Neural cell (in vitro differentiated cells): ENCODE results near the gene MAPK8IP3. TPM values are rescaled to one million over a fixed set of nuclear protein-coding genes. Genes with fewer than 3 reads are reported as not detected.

Source experiments
- H2AFZ ChIP-seq: fragments of 200-600, 300-800 bp; sonication (generic), shearing (Covaris generic); 2 replicates; pipeline ENCODE4 v1.6.0; 2014; ENCODE audit warnings: low read depth, mild to moderate bottlenecking, antibody characterized with exemption, low read length, moderate library complexity
- H3F3A ChIP-seq: fragments of 200-600 bp; shearing (Covaris generic); 2 replicates; pipeline ENCODE4 v1.6.1; 2016; ENCODE audit warnings: mild to moderate bottlenecking, moderate library complexity, mixed read lengths, antibody characterized with exemption, low read length; ENCODE audit not compliant: insufficient read depth, poor library complexity, severe bottlenecking
- H3K27ac ChIP-seq: fragments of 200-600, 300-800 bp; sonication (generic), shearing (Covaris generic); 2 replicates; pipeline ENCODE4 v1.5.1; 2014; ENCODE audit warnings: mild to moderate bottlenecking, low read length, moderate library complexity
- H3K27me3 ChIP-seq: fragments of 300-800, 200-600 bp; sonication (generic), shearing (Covaris generic); 2 replicates; pipeline ENCODE4 v1.6.0; 2014; ENCODE audit warnings: mild to moderate bottlenecking, low read depth, low read length, moderate library complexity; ENCODE audit not compliant: insufficient read depth
- H3K36me3 ChIP-seq: fragments of 300-800, 200-600 bp; sonication (generic), shearing (Covaris generic); 2 replicates; pipeline ENCODE4 v1.5.1; 2014; ENCODE audit warnings: mild to moderate bottlenecking, antibody characterized with exemption, low read length, moderate library complexity; ENCODE audit not compliant: insufficient read depth
- H3K4me2 ChIP-seq: fragments of 300-800, 200-600 bp; sonication (generic), shearing (Covaris generic); 2 replicates; pipeline ENCODE4 v1.6.0; 2014; ENCODE audit warnings: mild to moderate bottlenecking, low read length
- H3K4me3 ChIP-seq: fragments of 300-800, 200-600 bp; sonication (generic), shearing (Covaris generic); 2 replicates; pipeline ENCODE4 v1.5.1; 2014; ENCODE audit warnings: mild to moderate bottlenecking, low read length, moderate library complexity
- H3K79me2 ChIP-seq: fragments of 200-600 bp; shearing (Covaris generic); replicated peaks from 2 replicates; pipeline ENCODE4 v1.6.0; 2014; ENCODE audit warnings: mild to moderate bottlenecking, low read length, moderate library complexity; ENCODE audit not compliant: insufficient read depth
- H3K9ac ChIP-seq: fragments of 300-800, 200-600 bp; sonication (generic), shearing (Covaris generic); 2 replicates; pipeline ENCODE4 v1.6.1; 2016; ENCODE audit warnings: mild to moderate bottlenecking, low read length, mixed read lengths
- H3K9me2 ChIP-seq: fragments of 200-600 bp; shearing (Covaris generic); 2 replicates; pipeline ENCODE4 v1.6.1; 2016; ENCODE audit warnings: mild to moderate bottlenecking, low read length, mixed read lengths; ENCODE audit not compliant: insufficient read depth
- H3K9me3 ChIP-seq: fragments of 200-600, 300-800 bp; sonication (generic), shearing (Covaris generic); 2 replicates; pipeline ENCODE4 v1.6.1; 2016; ENCODE audit warnings: mild to moderate bottlenecking, mixed run types, low read length, moderate library complexity, mixed read lengths
- H4K20me1 ChIP-seq: fragments of 200-600 bp; shearing (Covaris generic); 2 replicates; pipeline ENCODE4 v1.6.1; 2016; ENCODE audit warnings: mild to moderate bottlenecking, mixed run types; ENCODE audit not compliant: insufficient read depth
- CTCF ChIP-seq: fragments of 450-650 bp; IDR thresholded peaks from 2 replicates; pipeline ENCODE4 v1.5.1; 2014; ENCODE audit warnings: antibody characterized with exemption, mild to moderate bottlenecking, moderate library complexity; ENCODE audit not compliant: poor library complexity, severe bottlenecking
- EP300 ChIP-seq: fragments of 450-650 bp; conservative IDR thresholded peaks from 2 replicates; pipeline ENCODE4 v1.6.1; 2014; ENCODE audit warnings: antibody characterized with exemption, mild to moderate bottlenecking, moderate library complexity; ENCODE audit not compliant: poor library complexity, severe bottlenecking
- EZH2 ChIP-seq: fragments of 200-600, 300-800 bp; shearing (Covaris generic), sonication (generic); IDR thresholded peaks from 2 replicates; pipeline ENCODE4 v1.6.1; 2014; ENCODE audit warnings: antibody characterized with exemption, low read length, borderline replicate concordance, mild to moderate bottlenecking; ENCODE audit not compliant: insufficient read depth, poor library complexity, severe bottlenecking
- MXI1 ChIP-seq: fragments of 450-650 bp; conservative IDR thresholded peaks from 2 replicates; pipeline ENCODE4 v1.6.1; 2014; ENCODE audit warnings: antibody characterized with exemption, mild to moderate bottlenecking; ENCODE audit not compliant: poor library complexity, severe bottlenecking
- POLR2AphosphoS5 ChIP-seq: IDR thresholded peaks from 2 replicates; pipeline ENCODE4 v1.6.1; 2012
- RAD21 ChIP-seq: fragments of 450-650 bp; conservative IDR thresholded peaks from 2 replicates; pipeline ENCODE4 v1.6.1; 2014; ENCODE audit warnings: antibody characterized with exemption, mild to moderate bottlenecking, moderate library complexity
- REST ChIP-seq: IDR thresholded peaks from 2 replicates; pipeline ENCODE4 v1.6.1; 2012; ENCODE audit warnings: borderline replicate concordance
- SMC3 ChIP-seq: fragments of 450-650 bp; conservative IDR thresholded peaks from 2 replicates; pipeline ENCODE4 v1.6.1; 2014; ENCODE audit warnings: antibody characterized with exemption, mild to moderate bottlenecking, moderate library complexity; ENCODE audit not compliant: poor library complexity
- TAF1 ChIP-seq: IDR thresholded peaks from 2 replicates; pipeline ENCODE4 v1.6.1; 2012; ENCODE audit warnings: low read depth
- polyA plus RNA-seq: library from polyadenylated mRNA; depleted of rRNA; stranded (reverse); fragments of >200 nt; gene quantifications from 2 replicates; pipeline ENCODE4 v1.2.3, GENCODE V29; 2014

MAPK8IP3 gene
- polyA plus RNA-seq, 1 donor from 2014 or later: 51.0 TPM

GRCh38 chr16:1713331-1713730, 7.3 kb downstream of the MAPK8IP3 start:
- Histone ChIP-seq H3K9ac (no peak overlapping the region), H4K20me1 (no peaks in the 10 kb centered on the region)
- TF ChIP-seq REST (no peak), EP300 (no peak), CTCF (no peak), POLR2AphosphoS5 (no peak), MXI1 (no peak)

DNA sequence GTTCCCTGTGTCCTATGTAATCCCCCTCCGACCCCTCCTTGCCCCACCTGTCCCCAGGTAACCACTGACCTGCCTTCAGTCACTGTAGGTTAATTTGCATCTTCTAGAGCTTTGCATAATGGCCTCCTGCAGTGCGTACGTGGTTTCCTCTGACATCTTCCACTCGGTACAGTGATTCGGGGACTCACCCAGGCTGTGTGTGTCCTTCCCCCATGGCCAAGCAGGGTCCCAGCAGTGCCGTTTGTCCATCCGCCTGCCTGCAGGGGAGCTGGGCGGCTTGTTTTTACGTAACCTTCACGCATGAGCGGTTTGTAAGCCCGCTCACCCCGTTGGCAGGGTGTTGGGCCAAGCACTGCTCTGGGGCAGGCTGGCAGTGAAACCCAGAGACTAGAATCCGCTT, 7.9 kb downstream of the MAPK8IP3 start:
- peaks cover 54% of the 10 kb centered on the region for H3K79me2 ChIP-seq
- H3K9me2 ChIP-seq: no peaks in the 10 kb centered on the region
- H3K9me3 ChIP-seq: no peaks in the 10 kb centered on the region
- no peaks in the 10 kb centered on the region for H3F3A ChIP-seq
- TF ChIP-seq EP300: no peak
- no peak for TF ChIP-seq REST
- no peak for TF ChIP-seq TAF1
- no peak for TF ChIP-seq RAD21
- no peak for TF ChIP-seq SMC3
- TF ChIP-seq EZH2: no peak
- TF ChIP-seq CTCF: no peak
- TF ChIP-seq MXI1: no peak
- TF ChIP-seq POLR2AphosphoS5: no peak
- no peak overlapping the region for H3K4me2 ChIP-seq
- no peak overlapping the region for H3K4me3 ChIP-seq
- H2AFZ ChIP-seq: no peak overlapping the region
- no peaks in the 10 kb centered on the region for H3K36me3 ChIP-seq
- no peaks in the 10 kb centered on the region for H4K20me1 ChIP-seq
- H3K27ac ChIP-seq: no peak overlapping the region
- H3K9ac ChIP-seq: no peak overlapping the region
- H3K27me3 ChIP-seq: no peaks in the 10 kb centered on the region

More at GRCh38 chr16:1713331-1713730, 7.3 kb downstream of the MAPK8IP3 start:
- H3K36me3 ChIP-seq: no peaks in the 10 kb centered on the region
- H3F3A ChIP-seq: no peaks in the 10 kb centered on the region
- no peak overlapping the region for H2AFZ ChIP-seq
- H3K9me3 ChIP-seq: no peaks in the 10 kb centered on the region
- no peaks in the 10 kb centered on the region for H3K9me2 ChIP-seq
- H3K4me3 ChIP-seq: no peak overlapping the region
- H3K79me2 ChIP-seq: peaks cover 60% of the 10 kb centered on the region
- H3K4me2 ChIP-seq: no peak overlapping the region
- no peak overlapping the region for H3K27ac ChIP-seq
- no peaks in the 10 kb centered on the region for H3K27me3 ChIP-seq
